ENCODE measurements around the gene RNF213. TPM values are rescaled to one million over a fixed set of nuclear protein-coding genes. Genes with fewer than 3 reads are reported as not detected.

Gene RNF213
- total RNA-seq, 1 donor from 2014 or later: 25.6 TPM

DNA sequence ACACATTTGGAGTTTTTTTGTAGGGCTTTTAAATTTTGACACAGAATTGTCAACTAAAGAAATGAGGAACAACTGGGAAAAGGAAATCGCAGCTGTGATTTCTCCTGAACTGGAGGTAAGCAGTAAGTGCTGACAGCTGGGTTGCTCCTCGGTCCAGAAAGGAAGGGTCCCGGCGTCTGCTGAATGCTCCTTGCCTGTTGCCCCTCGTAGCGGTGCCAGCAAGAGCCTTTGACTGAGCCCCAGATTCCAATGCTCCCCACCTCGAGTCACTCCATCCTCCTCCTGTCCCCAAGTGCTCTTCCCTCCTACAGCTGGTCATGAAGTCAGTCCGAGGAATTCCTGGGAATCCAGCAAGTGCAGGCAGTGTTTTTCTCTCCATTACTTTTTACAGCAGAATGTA is 122.3 kb downstream of the RNF213 start:
- TF ChIP-seq, protein P1, sequence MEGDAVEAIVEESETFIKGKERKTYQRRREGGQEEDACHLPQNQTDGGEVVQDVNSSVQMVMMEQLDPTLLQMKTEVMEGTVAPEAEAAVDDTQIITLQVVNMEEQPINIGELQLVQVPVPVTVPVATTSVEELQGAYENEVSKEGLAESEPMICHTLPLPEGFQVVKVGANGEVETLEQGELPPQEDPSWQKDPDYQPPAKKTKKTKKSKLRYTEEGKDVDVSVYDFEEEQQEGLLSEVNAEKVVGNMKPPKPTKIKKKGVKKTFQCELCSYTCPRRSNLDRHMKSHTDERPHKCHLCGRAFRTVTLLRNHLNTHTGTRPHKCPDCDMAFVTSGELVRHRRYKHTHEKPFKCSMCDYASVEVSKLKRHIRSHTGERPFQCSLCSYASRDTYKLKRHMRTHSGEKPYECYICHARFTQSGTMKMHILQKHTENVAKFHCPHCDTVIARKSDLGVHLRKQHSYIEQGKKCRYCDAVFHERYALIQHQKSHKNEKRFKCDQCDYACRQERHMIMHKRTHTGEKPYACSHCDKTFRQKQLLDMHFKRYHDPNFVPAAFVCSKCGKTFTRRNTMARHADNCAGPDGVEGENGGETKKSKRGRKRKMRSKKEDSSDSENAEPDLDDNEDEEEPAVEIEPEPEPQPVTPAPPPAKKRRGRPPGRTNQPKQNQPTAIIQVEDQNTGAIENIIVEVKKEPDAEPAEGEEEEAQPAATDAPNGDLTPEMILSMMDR (IDR thresholded peaks at IDR 0.05; ENCODE audit: borderline replicate concordance): no peak
- Histone ChIP-seq H3K9me3 (replicated peaks) (no peaks in the 10 kb centered on the region), H3K4me3 (no peak overlapping the region), H3K36me3 (peaks cover 100% of the 10 kb centered on the region), H3K27ac (replicated peaks) (no peak overlapping the region), H3K27me3 (ENCODE audit: low read depth) (no peaks in the 10 kb centered on the region), H3K4me1 (peaks cover 10% of the 10 kb centered on the region)
- no peak for DNase-seq
- intact Hi-C loops (cut with micrococcal nuclease): no loop called here

DNA sequence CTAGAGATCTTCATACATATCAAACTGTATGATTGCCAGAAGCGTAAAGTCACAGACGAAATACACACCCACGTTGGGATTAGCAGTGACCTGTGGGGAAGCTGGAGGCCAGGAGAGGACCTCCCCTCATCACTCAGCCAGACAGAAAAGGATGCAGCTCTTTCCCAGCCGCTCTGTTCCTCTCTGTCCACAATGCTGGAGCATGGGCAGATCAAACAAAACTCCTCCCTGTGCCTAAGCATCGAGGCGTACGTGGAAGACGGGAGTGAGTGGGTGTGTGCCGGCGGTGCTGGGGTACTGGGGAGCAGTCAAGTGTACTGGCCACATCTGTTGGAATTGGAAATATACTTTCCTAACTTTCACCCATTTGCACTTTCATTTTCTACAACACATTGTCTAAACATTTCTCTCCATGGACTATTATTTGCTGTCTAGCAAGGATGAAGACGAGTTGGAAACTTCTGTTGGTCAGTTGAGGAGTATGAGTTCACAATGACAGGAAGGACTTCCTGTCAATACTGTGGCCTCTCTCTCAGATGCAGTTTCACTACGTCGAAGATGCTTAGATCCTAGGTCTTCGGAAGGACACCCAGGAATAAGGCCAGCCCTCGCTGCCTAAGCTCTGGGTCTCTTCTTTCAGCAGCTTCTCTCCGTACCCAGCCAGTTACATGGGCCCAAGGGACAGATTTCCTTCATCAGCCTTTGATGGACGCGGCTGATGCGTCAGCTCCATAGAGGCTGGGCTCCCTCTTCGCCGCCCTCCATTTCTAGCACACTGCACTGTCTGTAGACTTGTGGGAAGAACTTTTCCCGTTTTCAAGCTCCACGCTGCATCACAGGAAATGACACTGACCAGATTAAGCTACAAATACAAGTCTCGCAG is 123.7 kb downstream of the RNF213 start:
- H3K4me3 ChIP-seq: no peak overlapping the region
- no peak for DNase-seq
- intact Hi-C loops (cut with micrococcal nuclease): no loop called here

DNA sequence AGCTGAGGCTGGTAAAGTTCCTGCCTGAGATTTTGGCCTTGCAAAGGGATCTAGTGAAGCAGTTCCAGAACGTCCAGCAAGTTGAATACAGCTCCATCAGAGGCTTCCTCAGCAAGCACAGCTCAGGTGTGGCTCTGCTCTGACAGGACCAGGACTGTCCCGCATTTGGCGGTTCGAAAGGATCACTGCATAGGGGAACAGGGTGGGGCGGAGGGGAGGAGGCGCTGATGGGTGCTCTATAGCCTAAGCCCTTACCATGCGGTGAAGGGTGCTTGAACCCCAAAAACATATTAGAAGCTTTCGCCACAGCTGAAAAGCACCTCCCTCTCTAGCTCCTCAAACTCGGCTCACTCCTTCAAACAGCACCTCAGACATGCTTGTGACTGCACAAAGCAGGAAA is 124.4 kb downstream of the RNF213 start:
- Histone ChIP-seq H3K27ac (replicated peaks) (no peak overlapping the region), H3K36me3 (peaks cover 100% of the 10 kb centered on the region), H3K4me3 (no peak overlapping the region), H3K9me3 (replicated peaks) (no peaks in the 10 kb centered on the region), H3K4me1 (peaks cover 10% of the 10 kb centered on the region), H3K27me3 (ENCODE audit: low read depth) (no peaks in the 10 kb centered on the region)
- intact Hi-C loops (cut with micrococcal nuclease): no loop called here
- TF ChIP-seq, protein P1 (IDR thresholded peaks at IDR 0.05; ENCODE audit: borderline replicate concordance): no peak
- DNase-seq: no peak

More for the DNA sequence above, 123.7 kb downstream of the RNF213 start:
- TF ChIP-seq, protein P1 (IDR thresholded peaks at IDR 0.05; ENCODE audit: borderline replicate concordance): no peak
- no peaks in the 10 kb centered on the region for H3K27me3 ChIP-seq (ENCODE audit: low read depth)
- H3K27ac ChIP-seq (replicated peaks): peak overlapping the region; percentile 40
- H3K9me3 ChIP-seq (replicated peaks): no peaks in the 10 kb centered on the region
- H3K4me1 ChIP-seq: peaks cover 10% of the 10 kb centered on the region
- H3K36me3 ChIP-seq: peaks cover 100% of the 10 kb centered on the region

DNA sequence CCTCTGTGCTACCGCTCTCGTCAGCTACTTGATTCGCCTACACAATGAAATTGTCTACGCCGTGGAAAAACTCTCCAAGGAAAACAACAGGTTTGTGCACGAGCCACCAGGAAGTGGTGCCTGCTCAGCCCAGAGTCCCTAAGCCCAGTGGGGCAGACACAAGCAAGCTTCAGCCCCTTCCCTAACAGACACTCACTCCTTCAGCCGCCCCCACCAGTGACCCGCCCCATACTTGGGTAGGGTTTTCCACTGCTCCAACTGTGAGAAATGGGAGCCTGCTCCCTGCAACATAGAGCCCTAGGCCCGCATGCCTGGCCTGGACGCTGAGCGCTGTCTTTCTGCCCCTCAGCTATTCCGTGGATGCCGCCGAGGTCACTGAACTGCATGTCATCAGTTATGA is 125.7 kb downstream of the RNF213 start:
- no peaks in the 10 kb centered on the region for H3K9me3 ChIP-seq (replicated peaks)
- intact Hi-C loops (cut with micrococcal nuclease): no loop called here
- H3K4me3 ChIP-seq: no peak overlapping the region
- H3K27me3 ChIP-seq (ENCODE audit: low read depth): no peaks in the 10 kb centered on the region
- peaks cover 100% of the 10 kb centered on the region for H3K36me3 ChIP-seq
- no peak for DNase-seq
- H3K27ac ChIP-seq (replicated peaks): no peak overlapping the region
- H3K4me1 ChIP-seq: peaks cover 10% of the 10 kb centered on the region
- TF ChIP-seq, protein P1 (IDR thresholded peaks at IDR 0.05; ENCODE audit: borderline replicate concordance): no peak

DNA sequence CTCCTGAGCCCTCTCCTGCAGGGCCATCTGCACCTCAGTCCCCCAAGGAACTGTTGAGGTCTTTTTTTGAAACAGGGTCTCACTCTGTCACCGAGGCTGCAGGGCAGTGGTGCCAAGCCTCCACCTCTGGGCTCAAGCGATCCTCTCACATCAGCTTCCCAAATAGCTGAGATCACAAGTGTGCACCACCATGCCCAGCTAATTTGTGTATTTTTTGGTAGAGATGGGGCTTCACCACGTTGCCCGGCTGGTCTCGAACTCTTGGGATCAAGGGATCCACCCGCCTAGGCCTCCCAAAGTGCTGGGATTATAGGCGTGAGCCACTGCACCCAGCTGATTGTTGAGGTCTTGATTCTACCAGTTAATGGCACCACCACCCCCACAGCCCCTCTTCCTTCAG is 126.4 kb downstream of the RNF213 start:
- H3K36me3 ChIP-seq: peaks cover 100% of the 10 kb centered on the region
- DNase-seq: no peak
- peaks cover 10% of the 10 kb centered on the region for H3K4me1 ChIP-seq
- intact Hi-C loops (cut with micrococcal nuclease): no loop called here
- H3K27ac ChIP-seq (replicated peaks): no peak overlapping the region
- H3K27me3 ChIP-seq (ENCODE audit: low read depth): no peaks in the 10 kb centered on the region
- no peak overlapping the region for H3K4me3 ChIP-seq
- H3K9me3 ChIP-seq (replicated peaks): no peaks in the 10 kb centered on the region
- TF ChIP-seq, protein P1 (IDR thresholded peaks at IDR 0.05; ENCODE audit: borderline replicate concordance): no peak

Data from left ventricle myocardium inferior (tissue), 1 donor.